ENCODE data around the gene SND1.

Gene SND1

GRCh38 chr7:127651556-127652332 lies at the start of gene SND1:
Gene SND1 (plus strand): TSS chr7:127652194. CDS start chr7:127652374, 180 bp downstream.
- no peak for TF ChIP-seq FOXK2 (IDR thresholded peaks at IDR 0.05)
- TF ChIP-seq SUZ12 (IDR thresholded peaks at IDR 0.05): no peak
- no peak for TF ChIP-seq FOXA1 (IDR thresholded peaks at IDR 0.05)
- TF ChIP-seq ELF4 (IDR thresholded peaks at IDR 0.05): peak; percentile 70
- TF ChIP-seq L3MBTL2 (conservative IDR thresholded peaks at IDR 0.05): peak; percentile 24
- no peak for TF ChIP-seq ZNF384 (IDR thresholded peaks at IDR 0.05)
- 0 out of 2 replicates have a peak, but pooled peaks have one; percentile 9 for TF ChIP-seq FOXM1 (IDR thresholded peaks at IDR 0.05; ENCODE audit: borderline replicate concordance)
- no peak for TF ChIP-seq SP1 (IDR thresholded peaks at IDR 0.05)
- no peak for TF ChIP-seq CTBP1 (IDR thresholded peaks at IDR 0.05; ENCODE audit: borderline replicate concordance)
- no peak for TF ChIP-seq BHLHE40 (IDR thresholded peaks at IDR 0.05; ENCODE audit: borderline replicate concordance)
- TF ChIP-seq PKNOX1 (IDR thresholded peaks at IDR 0.05): peak; percentile 75
- no peak for TF ChIP-seq ARNT (IDR thresholded peaks at IDR 0.05)
- no peak; the same call in 1 of the 2 replicates for TF ChIP-seq NFRKB (IDR thresholded peaks at IDR 0.05)
- TF ChIP-seq LEF1 (IDR thresholded peaks at IDR 0.05; ENCODE audit: borderline replicate concordance): no peak
- no peak for TF ChIP-seq TARDBP (IDR thresholded peaks at IDR 0.05)
- TF ChIP-seq HDGF (IDR thresholded peaks at IDR 0.05; ENCODE audit: borderline replicate concordance): peak; percentile 99
- peak; percentile 92 for DNase-seq (ENCODE audit: extremely low spot score)
- ChIA-PET POLR2A (interaction anchor here (0.7 to 1.2 kb wide), 3 partner anchors 12 to 255 kb away, joined by 3 to 6 read pairs (median 3); partner anchors contain the start of gene ARF5), CTCF (no interaction called here)

GRCh38 chr7:127608446-127608845 lies 43.5 kb upstream of the SND1 start:
- CTCF ChIA-PET: no interaction called here
- POLR2A ChIA-PET: no interaction called here
- no peak for DNase-seq (ENCODE audit: extremely low spot score)
- TF ChIP-seq HDGF (IDR thresholded peaks at IDR 0.05; ENCODE audit: borderline replicate concordance) (no peak), SUZ12 (IDR thresholded peaks at IDR 0.05) (no peak), CTBP1 (IDR thresholded peaks at IDR 0.05; ENCODE audit: borderline replicate concordance) (no peak)

GRCh38 chr7:127609297-127609696 lies 42.7 kb upstream of the SND1 start:
- ChIA-PET POLR2A (no interaction called here), CTCF (no interaction called here)
- no peak for DNase-seq (ENCODE audit: extremely low spot score)
- TF ChIP-seq NFRKB (IDR thresholded peaks at IDR 0.05): no peak
- no peak for TF ChIP-seq ELF4 (IDR thresholded peaks at IDR 0.05)
- no peak for TF ChIP-seq FOXA1 (IDR thresholded peaks at IDR 0.05)
- TF ChIP-seq PKNOX1 (IDR thresholded peaks at IDR 0.05): no peak
- no peak for TF ChIP-seq LEF1 (IDR thresholded peaks at IDR 0.05; ENCODE audit: borderline replicate concordance)

- DNase-seq (ENCODE audit: extremely low spot score): no peak
- ChIA-PET CTCF (no interaction called here), POLR2A (no interaction called here)
- TF ChIP-seq FOXK2 (IDR thresholded peaks at IDR 0.05) (no peak), FOXM1 (IDR thresholded peaks at IDR 0.05; ENCODE audit: borderline replicate concordance) (no peak), TARDBP (IDR thresholded peaks at IDR 0.05) (no peak)
Measured at GRCh38 chr7:127612263-127612662, 39.7 kb upstream of the SND1 start.

- TF ChIP-seq L3MBTL2 (conservative IDR thresholded peaks at IDR 0.05) (no peak), FOXM1 (IDR thresholded peaks at IDR 0.05; ENCODE audit: borderline replicate concordance) (no peak), HDGF (IDR thresholded peaks at IDR 0.05; ENCODE audit: borderline replicate concordance) (no peak), SUZ12 (IDR thresholded peaks at IDR 0.05) (no peak), NFRKB (IDR thresholded peaks at IDR 0.05) (no peak), ELF4 (IDR thresholded peaks at IDR 0.05) (no peak), TARDBP (IDR thresholded peaks at IDR 0.05) (no peak), CTBP1 (IDR thresholded peaks at IDR 0.05; ENCODE audit: borderline replicate concordance) (no peak), SP1 (IDR thresholded peaks at IDR 0.05) (no peak), PKNOX1 (IDR thresholded peaks at IDR 0.05) (no peak), ARNT (IDR thresholded peaks at IDR 0.05) (no peak), FOXK2 (IDR thresholded peaks at IDR 0.05) (no peak), ZNF384 (IDR thresholded peaks at IDR 0.05) (no peak)
- ChIA-PET POLR2A (no interaction called here), CTCF (no interaction called here)
- DNase-seq (ENCODE audit: extremely low spot score): no peak
Measured at GRCh38 chr7:127616724-127617123, 35.3 kb upstream of the SND1 start.

- TF ChIP-seq BHLHE40 (IDR thresholded peaks at IDR 0.05; ENCODE audit: borderline replicate concordance) (no peak), ARNT (IDR thresholded peaks at IDR 0.05) (no peak), FOXA1 (IDR thresholded peaks at IDR 0.05) (no peak), ELF4 (IDR thresholded peaks at IDR 0.05) (no peak), CTBP1 (IDR thresholded peaks at IDR 0.05; ENCODE audit: borderline replicate concordance) (no peak), NFRKB (IDR thresholded peaks at IDR 0.05) (no peak)
- no peak for DNase-seq (ENCODE audit: extremely low spot score)
- POLR2A ChIA-PET: no interaction called here
- CTCF ChIA-PET: no interaction called here
Measured at GRCh38 chr7:127618042-127618441, 34.0 kb upstream of the SND1 start, which contains the start of gene PAX4. Gene PAX4 (minus strand): TSS chr7:127618142. CDS start chr7:127615928, 2,214 bp downstream.

- no peak for DNase-seq (ENCODE audit: extremely low spot score)
- ChIA-PET CTCF (no interaction called here), POLR2A (no interaction called here)
- no peak for TF ChIP-seq TARDBP (IDR thresholded peaks at IDR 0.05)
- no peak for TF ChIP-seq FOXK2 (IDR thresholded peaks at IDR 0.05)
- no peak for TF ChIP-seq NFRKB (IDR thresholded peaks at IDR 0.05)
Measured at GRCh38 chr7:127618775-127619174, 33.2 kb upstream of the SND1 start.
